HL-60 (cell line): ENCODE measurements around the gene LRIG2.

Experiments
- DNase-seq, 2 experiments: peaks; one replicate each; pipeline ENCODE4 v3.0.0-alpha.2; 2010 to 2020; ENCODE audit warnings: low read depth in 1 of 2, low spot score in 1 of 2
- H3K27ac ChIP-seq: fragments of 250-450 bp; sonication (Bioruptor Pico); replicated peaks from 2 replicates; pipeline ENCODE4 v1.5.1; 2020; ENCODE audit warnings: mild to moderate bottlenecking, moderate library complexity
- H3K27me3 ChIP-seq: fragments of 250-450 bp; sonication (Bioruptor Pico); 2 replicates; pipeline ENCODE4 v1.5.1; 2021; ENCODE audit warnings: mild to moderate bottlenecking, moderate library complexity; ENCODE audit not compliant: insufficient read depth, poor library complexity, severe bottlenecking
- H3K4me3 ChIP-seq: replicated peaks from 2 replicates; pipeline ENCODE4 v1.5.1; 2011; ENCODE audit warnings: mild to moderate bottlenecking, control low read depth, low read length; ENCODE audit not compliant: insufficient read depth
- CTCF ChIP-seq: IDR thresholded peaks from one replicate; pipeline ENCODE4 v1.5.1; 2011; ENCODE audit warnings: low read length, control low read depth, inconsistent platforms; ENCODE audit not compliant: insufficient read depth
- GABPA ChIP-seq: IDR thresholded peaks from 2 replicates; pipeline ENCODE4 v1.6.1; 2012; ENCODE audit warnings: low read depth
- POLR2AphosphoS5 ChIP-seq: IDR thresholded peaks from 2 replicates; pipeline ENCODE4 v1.6.1; 2012; ENCODE audit warnings: low read depth
- SPI1 ChIP-seq: IDR thresholded peaks from 2 replicates; pipeline ENCODE4 v1.6.1; 2012; ENCODE audit warnings: low read depth, mild to moderate bottlenecking, borderline replicate concordance
- TF ChIP-seq, protein P1 (sequence below): IDR thresholded peaks from 2 replicates; pipeline ENCODE4 v1.6.1; 2012; ENCODE audit warnings: low read depth; ENCODE audit not compliant: insufficient replicate concordance

Gene LRIG2

GRCh38 chr1:113178106-113178505, 105.1 kb downstream of the LRIG2 start:
- Histone ChIP-seq H3K4me3 (no peak overlapping the region), H3K27me3 (peaks cover 8% of the 10 kb centered on the region), H3K27ac (no peak overlapping the region)
- TF ChIP-seq GABPA (no peak), SPI1 (no peak), POLR2AphosphoS5 (no peak), CTCF (no peak)
- TF ChIP-seq, protein P1, sequence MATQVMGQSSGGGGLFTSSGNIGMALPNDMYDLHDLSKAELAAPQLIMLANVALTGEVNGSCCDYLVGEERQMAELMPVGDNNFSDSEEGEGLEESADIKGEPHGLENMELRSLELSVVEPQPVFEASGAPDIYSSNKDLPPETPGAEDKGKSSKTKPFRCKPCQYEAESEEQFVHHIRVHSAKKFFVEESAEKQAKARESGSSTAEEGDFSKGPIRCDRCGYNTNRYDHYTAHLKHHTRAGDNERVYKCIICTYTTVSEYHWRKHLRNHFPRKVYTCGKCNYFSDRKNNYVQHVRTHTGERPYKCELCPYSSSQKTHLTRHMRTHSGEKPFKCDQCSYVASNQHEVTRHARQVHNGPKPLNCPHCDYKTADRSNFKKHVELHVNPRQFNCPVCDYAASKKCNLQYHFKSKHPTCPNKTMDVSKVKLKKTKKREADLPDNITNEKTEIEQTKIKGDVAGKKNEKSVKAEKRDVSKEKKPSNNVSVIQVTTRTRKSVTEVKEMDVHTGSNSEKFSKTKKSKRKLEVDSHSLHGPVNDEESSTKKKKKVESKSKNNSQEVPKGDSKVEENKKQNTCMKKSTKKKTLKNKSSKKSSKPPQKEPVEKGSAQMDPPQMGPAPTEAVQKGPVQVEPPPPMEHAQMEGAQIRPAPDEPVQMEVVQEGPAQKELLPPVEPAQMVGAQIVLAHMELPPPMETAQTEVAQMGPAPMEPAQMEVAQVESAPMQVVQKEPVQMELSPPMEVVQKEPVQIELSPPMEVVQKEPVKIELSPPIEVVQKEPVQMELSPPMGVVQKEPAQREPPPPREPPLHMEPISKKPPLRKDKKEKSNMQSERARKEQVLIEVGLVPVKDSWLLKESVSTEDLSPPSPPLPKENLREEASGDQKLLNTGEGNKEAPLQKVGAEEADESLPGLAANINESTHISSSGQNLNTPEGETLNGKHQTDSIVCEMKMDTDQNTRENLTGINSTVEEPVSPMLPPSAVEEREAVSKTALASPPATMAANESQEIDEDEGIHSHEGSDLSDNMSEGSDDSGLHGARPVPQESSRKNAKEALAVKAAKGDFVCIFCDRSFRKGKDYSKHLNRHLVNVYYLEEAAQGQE: no peak
- no peak for DNase-seq

- Histone ChIP-seq H3K27ac (no peak overlapping the region), H3K4me3 (no peak overlapping the region), H3K27me3 (peaks cover 8% of the 10 kb centered on the region)
- TF ChIP-seq CTCF (no peak), POLR2AphosphoS5 (no peak), SPI1 (no peak), GABPA (no peak)
- TF ChIP-seq, protein P1: no peak
- DNase-seq: no peak
Observed at GRCh38 chr1:113178522-113178921, 105.5 kb downstream of the LRIG2 start.
